Activated T-cell treated with anti-CD3 and anti-CD28 coated beads, Interleukin-2, amount 50 U/mL, for 1 hour (primary cell): ENCODE results near the gene PAQR9.

ENCODE experiments used
- DNase-seq: peaks from one replicate; pipeline ENCODE4 v3.0.0-alpha.2; 2020

Gene PAQR9

GRCh38 chr3:142947799-142948575 lies 15.5 kb downstream of the PAQR9 start:
- DNase-seq, result no peak

DNA sequence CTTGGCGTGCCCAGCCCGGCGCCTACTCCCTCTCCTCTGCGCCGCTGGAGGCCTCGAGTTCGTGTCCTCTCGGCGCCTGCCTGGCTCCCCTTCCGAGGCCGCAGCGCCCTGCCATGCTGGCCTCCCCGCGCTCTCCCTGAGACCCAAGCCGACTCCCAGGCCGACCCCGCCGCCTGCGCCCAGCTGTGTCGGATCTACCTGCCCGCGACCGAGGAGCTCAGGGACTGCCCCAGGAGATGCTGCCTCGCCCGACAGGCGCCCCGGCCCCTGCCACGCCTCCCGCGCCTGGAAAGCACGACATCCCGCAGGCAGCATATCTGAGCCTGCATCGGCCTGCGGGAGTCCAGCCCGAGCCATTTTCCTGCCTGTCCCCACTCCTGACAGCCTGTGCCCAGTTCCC lies 16.1 kb downstream of the PAQR9 start:
- DNase-seq, result no peak

- DNase-seq, result no peak
These were observed 16.6 kb downstream of the PAQR9 start for GRCh38 chr3:142946861-142947260.

DNA sequence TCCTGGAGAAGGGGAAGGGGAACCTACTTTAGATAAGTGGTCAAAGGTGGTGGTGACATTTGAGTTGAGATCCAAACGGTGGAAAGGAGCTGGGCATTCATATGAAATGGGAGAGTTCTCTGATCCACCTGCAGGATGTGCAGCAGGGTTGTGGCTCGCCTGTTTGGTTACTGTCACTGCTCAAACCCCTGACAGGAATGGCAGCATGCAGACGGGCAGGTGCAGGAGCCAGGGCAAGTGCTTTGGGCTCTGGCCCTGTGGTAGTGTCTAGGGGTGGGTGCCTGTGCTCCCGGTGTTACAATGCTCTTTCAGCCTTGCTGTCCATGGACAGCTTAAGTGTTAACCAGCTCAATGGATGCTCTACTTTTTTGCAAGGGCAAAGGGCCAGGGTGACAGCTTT lies 18.5 kb downstream of the PAQR9 start:
- no peak for DNase-seq

- no peak for DNase-seq
These were observed 19.1 kb downstream of the PAQR9 start for GRCh38 chr3:142944342-142944741.

- no peak for DNase-seq
These were observed 19.6 kb downstream of the PAQR9 start for GRCh38 chr3:142943870-142944269.

- DNase-seq, result no peak
These were observed 20.1 kb downstream of the PAQR9 start for GRCh38 chr3:142943349-142943748.

DNA sequence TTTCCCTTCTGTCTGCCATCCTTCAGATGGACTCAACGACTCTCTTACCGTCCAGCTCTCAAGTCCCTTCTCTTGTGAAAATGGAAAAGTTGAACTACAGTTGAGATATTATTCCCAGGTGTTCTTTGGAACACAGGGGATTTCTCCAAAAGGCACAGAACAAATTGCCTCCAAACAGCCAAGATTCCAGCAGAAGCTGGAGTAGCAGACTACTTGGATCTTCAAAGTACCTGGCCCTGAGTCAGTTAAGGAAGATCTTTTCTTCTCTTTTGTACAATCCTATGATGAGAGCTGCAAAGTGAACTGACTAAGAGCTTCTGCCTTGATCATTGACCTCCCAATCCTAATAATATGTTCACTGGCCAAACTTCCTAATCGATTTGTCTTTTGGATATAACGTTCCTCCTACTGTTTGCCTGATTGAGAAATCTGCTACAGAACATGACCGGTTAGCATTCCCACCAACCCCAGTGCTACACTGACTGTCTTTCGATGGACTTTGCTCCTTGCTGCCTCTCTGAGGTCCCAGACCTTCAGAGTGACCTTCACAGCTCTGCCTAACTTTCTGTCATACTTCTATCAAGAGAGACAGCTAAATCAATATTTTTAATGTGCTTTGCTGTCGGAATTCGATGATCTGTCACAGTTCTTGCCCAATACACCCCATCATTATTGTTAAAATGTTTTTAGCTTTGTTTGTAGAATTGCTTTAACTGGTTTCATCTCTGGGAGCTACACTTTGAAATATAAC lies 21.9 kb downstream of the PAQR9 start:
- DNase-seq, result no peak

GRCh38 chr3:142940472-142940871 lies 23.0 kb downstream of the PAQR9 start:
- DNase-seq, result no peak

DNA sequence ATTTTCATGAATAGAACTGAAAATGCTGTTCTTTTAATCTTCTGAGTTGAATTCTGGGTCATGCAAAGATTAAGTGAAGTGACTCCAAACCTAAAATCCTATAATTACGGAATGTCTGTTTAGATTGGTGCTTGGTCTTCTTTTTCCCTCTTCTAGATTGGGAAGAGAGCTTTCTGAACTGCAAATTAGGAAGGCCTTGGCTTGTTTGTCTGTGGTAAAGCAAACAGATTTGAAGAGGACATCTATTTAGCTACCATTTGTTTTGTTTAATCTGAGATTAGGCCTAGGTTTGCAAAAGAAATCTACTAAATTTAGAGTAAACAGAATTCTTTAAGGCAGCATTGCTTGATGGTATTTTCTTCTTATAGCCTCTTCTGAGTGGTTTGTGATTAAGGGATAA lies 23.5 kb downstream of the PAQR9 start:
- no peak for DNase-seq

- DNase-seq, result no peak
These were observed 27.5 kb downstream of the PAQR9 start for GRCh38 chr3:142935963-142936362.

GRCh38 chr3:142934887-142935269 lies 28.6 kb downstream of the PAQR9 start:
- DNase-seq, result no peak

DNA sequence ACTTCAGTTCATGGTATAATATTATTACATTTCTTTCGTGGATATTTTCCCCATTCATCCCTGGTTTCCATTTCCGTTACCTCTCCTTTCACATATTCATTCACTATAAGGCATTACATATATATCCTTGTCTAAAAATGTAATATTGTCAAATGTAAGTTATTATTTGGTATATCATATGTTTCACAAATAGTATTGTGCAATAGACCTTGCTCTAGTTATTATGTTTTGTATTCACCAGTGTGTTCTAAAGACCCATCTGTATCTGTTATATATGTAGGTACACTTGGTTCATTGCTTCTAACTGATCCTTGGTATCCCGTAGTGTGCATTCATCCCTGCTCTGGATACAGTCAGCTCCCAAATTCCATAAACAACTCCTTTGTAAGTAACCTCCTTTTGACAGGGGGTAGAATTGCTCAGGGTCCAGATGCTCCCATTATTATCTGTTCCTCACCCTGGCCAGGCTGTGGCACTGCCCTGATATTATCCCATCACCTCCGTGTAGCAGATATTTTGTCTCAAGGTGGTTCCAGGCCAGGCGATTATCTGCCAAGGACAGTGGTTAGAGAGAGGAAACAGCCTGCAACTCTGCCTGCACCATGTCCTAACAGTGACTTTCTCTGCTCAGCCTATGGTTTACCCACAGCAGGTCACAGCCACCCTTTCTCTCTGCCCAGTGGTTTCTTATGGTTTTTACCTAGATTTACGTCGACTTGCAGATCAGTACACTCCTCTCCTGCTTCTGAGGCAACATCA lies 29.2 kb downstream of the PAQR9 start:
- DNase-seq, result no peak

DNA sequence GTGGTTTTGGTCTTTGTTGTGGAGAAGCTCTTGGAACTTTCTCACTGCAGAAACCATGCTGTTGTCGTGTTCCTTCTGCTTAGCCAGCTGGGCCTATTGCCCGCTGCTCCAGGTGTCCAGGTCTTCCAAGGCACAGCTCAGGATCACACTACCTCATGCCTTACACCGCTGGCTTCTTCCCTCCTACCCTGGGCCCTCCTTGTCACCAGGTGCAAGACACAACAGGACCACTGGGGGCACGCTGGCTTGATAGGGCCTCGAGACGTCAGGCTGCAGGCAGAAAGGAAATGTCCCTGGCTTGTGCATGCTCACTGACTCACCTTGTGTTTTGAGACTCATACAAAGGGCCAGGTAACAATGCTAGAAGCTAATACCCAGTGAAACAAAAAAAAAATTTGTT lies 32.3 kb downstream of the PAQR9 start:
- DNase-seq, result no peak

GRCh38 chr3:142930463-142930862 lies 33.0 kb downstream of the PAQR9 start:
- no peak for DNase-seq

- no peak for DNase-seq
These were observed 33.6 kb downstream of the PAQR9 start for GRCh38 chr3:142929890-142930289.

- no peak for DNase-seq
These were observed 34.4 kb downstream of the PAQR9 start for GRCh38 chr3:142929109-142929508.

GRCh38 chr3:142926368-142926944 lies 37.0 kb downstream of the PAQR9 start:
- DNase-seq, result no peak

- no peak for DNase-seq
These were observed 38.3 kb downstream of the PAQR9 start for GRCh38 chr3:142925140-142925539.

DNA sequence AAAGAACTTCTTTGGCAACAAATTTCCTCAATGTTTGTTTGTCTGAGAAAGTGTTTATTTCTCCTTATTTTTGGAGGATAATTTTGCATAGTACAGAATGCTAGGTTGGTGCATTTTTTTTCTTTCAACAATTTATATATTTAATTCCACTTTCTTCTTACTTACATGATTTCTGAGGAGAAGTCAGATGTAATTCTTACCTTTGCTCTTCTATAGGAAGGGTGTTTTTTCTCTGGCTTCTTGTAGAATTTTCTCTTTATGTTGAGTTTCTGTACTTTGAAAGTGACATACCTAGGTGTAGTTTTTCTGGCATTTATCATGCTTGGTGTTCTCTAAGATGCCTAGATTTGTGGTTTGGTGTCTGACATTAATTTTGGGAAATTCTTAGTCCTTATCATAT lies 39.8 kb downstream of the PAQR9 start:
- no peak for DNase-seq

DNA sequence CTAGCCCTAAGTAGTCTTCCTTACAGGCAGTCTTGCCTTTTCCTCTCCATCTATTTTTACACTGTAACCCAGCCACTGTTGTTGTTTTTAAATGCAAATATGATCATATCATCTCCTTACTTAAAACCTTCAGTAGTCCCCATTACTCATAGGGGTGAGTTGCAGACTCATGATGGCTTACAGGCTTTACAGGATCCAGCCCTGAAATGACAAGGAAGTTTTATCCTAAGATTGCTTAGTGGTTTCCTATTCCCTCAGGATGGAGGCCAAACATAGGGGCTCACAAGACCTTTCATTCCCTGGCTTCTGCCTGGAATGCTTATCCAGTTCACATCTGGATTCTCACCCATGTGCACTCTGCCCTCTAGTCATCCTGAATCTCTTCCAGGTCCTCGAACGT lies 46.9 kb downstream of the PAQR9 start:
- DNase-seq, result no peak

GRCh38 chr3:142915636-142916035 lies 47.8 kb downstream of the PAQR9 start:
- DNase-seq, result no peak

DNA sequence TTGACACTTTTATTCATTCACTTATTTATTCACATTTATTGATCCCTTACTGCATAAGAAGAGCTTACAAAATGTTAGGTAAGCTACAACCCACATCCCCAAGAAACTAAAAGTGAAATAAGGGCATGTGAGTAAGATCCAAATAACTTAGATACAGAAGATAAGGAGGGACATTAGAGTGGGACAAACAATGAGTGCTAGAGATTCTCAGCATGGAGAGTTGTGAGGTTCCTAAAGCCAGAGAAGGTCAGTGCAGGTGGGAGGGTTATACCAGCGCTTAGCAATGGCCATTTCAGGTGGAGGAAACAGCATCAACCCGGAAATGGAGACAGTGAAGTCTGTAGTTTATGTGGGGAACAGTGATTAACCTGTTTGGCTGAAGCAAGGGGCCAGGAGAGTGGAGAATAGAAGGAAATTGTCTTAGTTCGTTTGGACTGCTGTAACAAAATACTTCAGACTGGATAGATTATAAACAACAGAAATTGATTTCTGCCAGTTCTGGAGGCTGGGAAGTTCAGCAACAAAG lies 49.1 kb downstream of the PAQR9 start:
- DNase-seq, result no peak
